Osteocyte (in vitro differentiated cells): Measurements from ENCODE around the gene IL17F. TPM values are rescaled to one million over a fixed set of nuclear protein-coding genes. Genes with fewer than 3 reads are reported as not detected.

ENCODE experiments used
- DNase-seq: peaks from one replicate; pipeline ENCODE4 v3.0.0; 2021; ENCODE audit warnings: mixed read lengths; ENCODE audit not compliant: unreplicated experiment; ENCODE audit errors: extremely low spot score
- H3K27ac Mint-ChIP-seq: one replicate; pipeline ENCODE4 v1.8.0; 2021; ENCODE audit warnings: mild to moderate bottlenecking, mixed read lengths; ENCODE audit not compliant: unreplicated experiment
- H3K27me3 Mint-ChIP-seq: one replicate; pipeline ENCODE4 v1.8.0; 2021; ENCODE audit warnings: mixed read lengths; ENCODE audit not compliant: unreplicated experiment
- H3K36me3 Mint-ChIP-seq: one replicate; pipeline ENCODE4 v1.8.0; 2021; ENCODE audit warnings: mixed read lengths; ENCODE audit not compliant: unreplicated experiment
- H3K4me1 Mint-ChIP-seq: one replicate; pipeline ENCODE4 v1.8.0; 2021; ENCODE audit warnings: mixed read lengths; ENCODE audit not compliant: unreplicated experiment
- H3K4me3 Mint-ChIP-seq: one replicate; pipeline ENCODE4 v1.8.0; 2021; ENCODE audit warnings: mild to moderate bottlenecking, moderate library complexity, mixed read lengths; ENCODE audit not compliant: unreplicated experiment
- H3K9me3 Mint-ChIP-seq: one replicate; pipeline ENCODE4 v1.8.0; 2021; ENCODE audit warnings: mixed read lengths; ENCODE audit not compliant: unreplicated experiment
- CTCF ChIP-seq: fragments of 200-600 bp; sonication (generic); IDR thresholded peaks from 2 replicates; pipeline ENCODE4 v1.5.0; 2021; ENCODE audit warnings: antibody characterized with exemption, mild to moderate bottlenecking, moderate library complexity
- total RNA-seq: library from RNA; stranded (reverse); gene quantifications from 2 replicates; pipeline ENCODE4 v1.2.1, GENCODE V29; 2021

The IL17F gene
- total RNA-seq, 1 donor from 2014 or later, result not detected

DNA sequence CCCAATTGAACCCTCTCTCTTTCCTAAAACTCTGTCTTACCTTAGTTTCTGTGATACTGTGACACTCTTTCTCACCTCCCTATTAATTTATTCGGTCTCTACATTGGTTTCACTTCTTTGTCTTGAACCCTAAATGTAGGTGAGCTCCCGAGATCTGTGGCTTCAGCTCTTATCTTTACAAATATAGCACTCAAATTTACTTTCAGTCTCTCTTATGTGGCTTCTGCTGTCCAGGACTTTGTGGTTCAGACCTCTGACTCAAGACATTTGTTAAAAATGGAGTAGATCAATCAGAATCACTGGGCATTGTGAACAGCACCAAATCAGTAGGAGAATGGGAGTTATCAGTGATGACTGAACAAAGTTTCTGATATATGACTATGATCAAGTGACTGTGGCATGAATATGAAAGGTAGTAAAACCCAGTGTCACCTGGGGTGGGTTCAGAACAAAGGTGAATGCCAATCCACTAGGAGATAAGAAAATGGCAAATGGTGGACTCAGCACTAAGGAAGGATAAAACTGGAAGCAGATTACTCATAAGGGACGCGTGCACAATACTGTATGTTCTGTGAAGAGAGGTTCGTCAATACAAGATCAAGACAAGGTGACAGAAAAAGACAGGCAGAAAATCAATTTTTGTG, 27.2 kb downstream of the IL17F start:
- Mint-ChIP-seq H3K4me1 (no peaks in the 10 kb centered on the region), H3K9me3 (no peaks in the 10 kb centered on the region), H3K4me3 (no peak overlapping the region), H3K27ac (no peak overlapping the region), H3K36me3 (no peaks in the 10 kb centered on the region), H3K27me3 (peaks cover 16% of the 10 kb centered on the region)
- no peak for DNase-seq
- TF ChIP-seq CTCF, result no peak

- TF ChIP-seq CTCF, result no peak
- Mint-ChIP-seq H3K9me3 (no peaks in the 10 kb centered on the region), H3K27ac (no peak overlapping the region), H3K4me3 (no peak overlapping the region), H3K4me1 (no peaks in the 10 kb centered on the region), H3K27me3 (peaks cover 11% of the 10 kb centered on the region), H3K36me3 (no peaks in the 10 kb centered on the region)
- no peak for DNase-seq
Measured at GRCh38 chr6:52215787-52216186, 28.5 kb downstream of the IL17F start.

- Mint-ChIP-seq H3K36me3 (no peaks in the 10 kb centered on the region), H3K27me3 (peaks cover 10% of the 10 kb centered on the region), H3K9me3 (no peaks in the 10 kb centered on the region), H3K4me3 (no peak overlapping the region), H3K27ac (no peak overlapping the region), H3K4me1 (no peaks in the 10 kb centered on the region)
- DNase-seq, result no peak
- no peak for TF ChIP-seq CTCF
Measured at GRCh38 chr6:52213127-52213526, 31.2 kb downstream of the IL17F start.

DNA sequence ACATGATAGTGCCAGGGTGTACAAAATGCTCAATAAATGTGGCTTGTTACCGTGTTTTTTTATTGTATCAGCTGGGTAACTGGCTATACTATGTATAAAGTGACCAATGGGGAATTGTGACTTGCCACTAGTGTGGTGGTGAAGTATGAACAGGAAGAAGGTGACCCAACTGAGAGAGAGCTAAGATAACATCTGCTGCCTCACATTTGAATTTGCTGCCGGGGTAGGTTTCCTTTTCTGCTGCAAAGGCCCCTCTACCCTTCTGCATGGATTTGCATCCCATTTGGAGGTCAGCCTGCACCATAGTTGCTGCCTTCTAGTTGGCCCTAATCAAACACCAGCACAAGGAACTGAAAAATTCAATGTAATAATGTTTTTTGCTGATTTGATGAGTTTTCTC, 34.1 kb downstream of the IL17F start:
- Mint-ChIP-seq H3K36me3 (no peaks in the 10 kb centered on the region), H3K4me3 (no peak overlapping the region), H3K27me3 (peaks cover 10% of the 10 kb centered on the region), H3K27ac (no peak overlapping the region), H3K4me1 (no peaks in the 10 kb centered on the region), H3K9me3 (no peaks in the 10 kb centered on the region)
- TF ChIP-seq CTCF, result no peak
- no peak for DNase-seq

DNA sequence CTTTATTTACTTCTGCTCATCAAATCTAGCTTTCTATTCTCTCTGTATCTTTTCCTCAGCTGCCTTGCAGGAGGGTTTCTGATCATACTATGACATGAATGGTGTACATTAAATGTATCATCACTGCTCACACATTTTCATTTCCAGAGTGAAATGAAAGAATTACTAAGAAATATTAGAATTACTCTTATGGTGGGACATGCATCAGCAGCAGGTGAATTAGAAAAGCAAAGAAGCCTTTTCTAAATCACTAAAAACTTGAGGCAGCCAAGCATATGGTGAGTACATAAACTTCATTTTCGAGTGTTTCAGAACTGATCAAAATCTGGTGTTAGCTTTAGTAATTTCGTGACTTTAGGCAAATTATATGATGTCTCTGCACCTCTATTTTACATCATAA, 34.5 kb downstream of the IL17F start:
- no peak for TF ChIP-seq CTCF
- H3K9me3 Mint-ChIP-seq, result no peaks in the 10 kb centered on the region
- no peaks in the 10 kb centered on the region for H3K4me1 Mint-ChIP-seq
- H3K36me3 Mint-ChIP-seq, result no peaks in the 10 kb centered on the region
- no peak overlapping the region for H3K27ac Mint-ChIP-seq
- no peak for DNase-seq
- peaks cover 10% of the 10 kb centered on the region for H3K27me3 Mint-ChIP-seq
- no peak overlapping the region for H3K4me3 Mint-ChIP-seq
